Natural killer cell (primary cell): ENCODE measurements around the gene PRDM1. TPM values are rescaled to one million over a fixed set of nuclear protein-coding genes. Genes with fewer than 3 reads are reported as not detected.

Experiments used
- ATAC-seq, 3 donors: fragments of 150-1000 bp in 2 of 3; fragments of 200-7000 bp in 1 of 3; cut with Tn5 transposase; 1 replicate in 1 of 3; 2 replicates in 2 of 3; pipeline ENCODE4 v1.10.0; 2021; ENCODE audit warnings: mild to moderate bottlenecking in 2 of 3, moderate library complexity in 2 of 3
- DNase-seq, 2 donors: peaks; one replicate each; pipeline versions ENCODE4 v3.0.0 to v3.0.0-alpha.2; 2013 to 2021; ENCODE audit warnings: mixed read lengths in 1 of 2
- H3K27ac ChIP-seq: one replicate; pipeline ENCODE4 v1.5.1; 2013; ENCODE audit warnings: mild to moderate bottlenecking, low read length
- H3K27me3 ChIP-seq: one replicate; pipeline ENCODE4 v1.6.1; 2013; ENCODE audit warnings: low read length; ENCODE audit not compliant: control insufficient read depth, insufficient read depth
- H3K36me3 ChIP-seq: one replicate; pipeline ENCODE4 v1.6.1; 2013; ENCODE audit warnings: low read length; ENCODE audit not compliant: control insufficient read depth, insufficient read depth
- H3K4me1 ChIP-seq: one replicate; pipeline ENCODE4 v1.6.1; 2013; ENCODE audit warnings: low read length; ENCODE audit not compliant: control insufficient read depth, insufficient read depth
- H3K4me3 ChIP-seq: one replicate; pipeline ENCODE4 v1.5.1; 2013; ENCODE audit warnings: low read length
- H3K9me3 ChIP-seq: one replicate; pipeline ENCODE4 v1.6.1; 2013; ENCODE audit warnings: low read length; ENCODE audit not compliant: control insufficient read depth, insufficient read depth
- H3K27ac Mint-ChIP-seq, 2 donors: one replicate each; pipeline ENCODE4 v1.8.0; 2022; ENCODE audit warnings: mild to moderate bottlenecking in 2 of 2, mixed read lengths in 2 of 2, moderate library complexity in 1 of 2
- H3K27me3 Mint-ChIP-seq, 2 donors: one replicate each; pipeline ENCODE4 v1.8.0; 2022; ENCODE audit warnings: low read depth in 2 of 2, mixed read lengths in 2 of 2
- H3K36me3 Mint-ChIP-seq: one replicate; pipeline ENCODE4 v1.8.0; 2022; ENCODE audit warnings: mixed read lengths
- H3K4me1 Mint-ChIP-seq, 2 donors: one replicate each; pipeline ENCODE4 v1.8.0; 2022; ENCODE audit warnings: mixed read lengths in 2 of 2
- H3K4me3 Mint-ChIP-seq: one replicate; pipeline ENCODE4 v1.8.0; 2022; ENCODE audit warnings: mild to moderate bottlenecking, moderate library complexity, mixed read lengths
- H3K9me3 Mint-ChIP-seq, 2 donors: one replicate each; pipeline ENCODE4 v1.8.0; 2022; ENCODE audit warnings: mixed read lengths in 2 of 2
- CTCF ChIP-seq: fragments of 200-600 bp; IDR thresholded peaks from one replicate; pipeline ENCODE4 v1.8.0; 2022; ENCODE audit warnings: antibody characterized with exemption
- WGBS: methylation state at CpG from one replicate; pipeline ENCODE4 v1.1.7; 2013; ENCODE audit warnings: missing lambda C conversion rate; ENCODE audit not compliant: insufficient coverage; 5-methylcytosine and 5-hydroxymethylcytosine counted together
- intact Hi-C: fragments of 100-400 bp; cut with micrococcal nuclease; formaldehyde crosslinking; loops from one replicate; pipeline ENCODE4 v1.14.2; 2022
- total RNA-seq, 4 donors: library from RNA; stranded (reverse); fragments of 120-200 nt in 1 of 4; gene quantifications; one replicate each; pipeline versions ENCODE4 v1.2.3 to v1.2.4, GENCODE V29; 2013 to 2022

The PRDM1 gene
- total RNA-seq, 3 donors from 2014 or later (not counting 1 experiment from before 2014, with no cell fraction given) = 165 to 180 (median 177) TPM

- no peaks in the 10 kb centered on the region for H3K36me3 Mint-ChIP-seq
- peak; percentile 38 to 55 (median 46) for ATAC-seq
These were observed 57.5 kb downstream of the PRDM1 start for GRCh38 chr6:106143665-106144064.

GRCh38 chr6:106145144-106145543, 59.0 kb downstream of the PRDM1 start:
- intact Hi-C loops = no loop called here

More at GRCh38 chr6:106143665-106144064, 57.5 kb downstream of the PRDM1 start:
- H3K27ac Mint-ChIP-seq = peak overlapping the region; percentile 92 to 96
- no peaks in the 10 kb centered on the region for H3K27me3 ChIP-seq
- H3K4me3 ChIP-seq = no peak overlapping the region
- intact Hi-C loops = loop anchor here (2.0 kb wide), 1 partner anchor 51 kb away; no protein-coding TSS in a partner anchor
- no peaks in the 10 kb centered on the region for H3K27me3 Mint-ChIP-seq
- 64% methylated on average over 12 of the region's 12 CpGs for WGBS
- no peaks in the 10 kb centered on the region for H3K9me3 ChIP-seq
- H3K36me3 ChIP-seq = no peaks in the 10 kb centered on the region
- H3K4me3 Mint-ChIP-seq = peak overlapping the region; percentile 88
- H3K9me3 Mint-ChIP-seq = no peaks in the 10 kb centered on the region
- H3K27ac ChIP-seq = peak overlapping the region; percentile 77
- H3K4me1 Mint-ChIP-seq = peaks cover 66 to 75% of the 10 kb centered on the region in 2 donors
- no peak for TF ChIP-seq CTCF
- peak; percentile 26 to 32 for DNase-seq
- peaks cover 55% of the 10 kb centered on the region for H3K4me1 ChIP-seq

GRCh38 chr6:106145741-106146227, 59.6 kb downstream of the PRDM1 start:
- ATAC-seq (no peak), DNase-seq (peak in 1 of 2 donors; percentile 19)
- peaks cover 59% of the 10 kb centered on the region for H3K4me1 ChIP-seq
- Mint-ChIP-seq H3K4me1 (peaks cover 71 to 78% of the 10 kb centered on the region in 2 donors), H3K27ac (peak overlapping the region in 1 of 2 donors; percentile 31), H3K27me3 (no peaks in the 10 kb centered on the region), H3K9me3 (no peaks in the 10 kb centered on the region), H3K4me3 (no peak overlapping the region), H3K36me3 (no peaks in the 10 kb centered on the region)
- 58% methylated on average over 6 of the region's 7 CpGs for WGBS
- no peaks in the 10 kb centered on the region for H3K36me3 ChIP-seq
- H3K27me3 ChIP-seq = no peaks in the 10 kb centered on the region
- no peak for TF ChIP-seq CTCF
- H3K9me3 ChIP-seq = no peaks in the 10 kb centered on the region
- H3K4me3 ChIP-seq = no peak overlapping the region
- intact Hi-C loops = no loop called here
- H3K27ac ChIP-seq = no peak overlapping the region

More at GRCh38 chr6:106145144-106145543, 59.0 kb downstream of the PRDM1 start:
- H3K27ac ChIP-seq = no peak overlapping the region
- peaks cover 62% of the 10 kb centered on the region for H3K4me1 ChIP-seq
- no peak for ATAC-seq
- no peak overlapping the region for H3K4me3 ChIP-seq
- Mint-ChIP-seq H3K27ac (peak overlapping the region in 1 of 2 donors; percentile 31), H3K36me3 (no peaks in the 10 kb centered on the region), H3K4me3 (no peak overlapping the region), H3K27me3 (no peaks in the 10 kb centered on the region), H3K9me3 (no peaks in the 10 kb centered on the region), H3K4me1 (peaks cover 77 to 84% of the 10 kb centered on the region in 2 donors)
- no peak for DNase-seq
- no peaks in the 10 kb centered on the region for H3K27me3 ChIP-seq
- H3K9me3 ChIP-seq = no peaks in the 10 kb centered on the region
- WGBS = 73% methylated on average over 4 of the region's 4 CpGs
- H3K36me3 ChIP-seq = no peaks in the 10 kb centered on the region
- TF ChIP-seq CTCF = no peak

- H3K4me1 Mint-ChIP-seq = peaks cover 63 to 68% of the 10 kb centered on the region in 2 donors
- H3K4me1 ChIP-seq = peaks cover 47% of the 10 kb centered on the region
- no peaks in the 10 kb centered on the region for H3K36me3 Mint-ChIP-seq
- ATAC-seq (no peak), DNase-seq (no peak)
- H3K27ac ChIP-seq = no peak overlapping the region
- intact Hi-C loops = no loop called here
- no peak for TF ChIP-seq CTCF
- no peaks in the 10 kb centered on the region for H3K36me3 ChIP-seq
- no peaks in the 10 kb centered on the region for H3K27me3 Mint-ChIP-seq
- H3K4me3 ChIP-seq = no peak overlapping the region
- H3K9me3 Mint-ChIP-seq = no peaks in the 10 kb centered on the region
- no peaks in the 10 kb centered on the region for H3K27me3 ChIP-seq
- no peak overlapping the region for H3K4me3 Mint-ChIP-seq
- H3K27ac Mint-ChIP-seq = no peak overlapping the region
- no peaks in the 10 kb centered on the region for H3K9me3 ChIP-seq
- 77% methylated on average over 2 of the region's 2 CpGs for WGBS
These were observed 60.8 kb downstream of the PRDM1 start for GRCh38 chr6:106146852-106147351.
